SK-N-MC (cell line): ENCODE results near the gene PPEF2.

Source experiments
- DNase-seq: peaks from one replicate; pipeline ENCODE4 v3.0.0-alpha.2; 2011; ENCODE audit warnings: low read depth, low spot score
- H3K27ac ChIP-seq: fragments of 200-600 bp; sonication (generic); 2 replicates; pipeline ENCODE4 v1.5.1; 2016; ENCODE audit warnings: mixed run types
- H3K36me3 ChIP-seq: fragments of 200-600 bp; sonication (generic); 2 replicates; pipeline ENCODE4 v1.6.1; 2017; ENCODE audit warnings: antibody characterized with exemption, low read length, mixed read lengths; ENCODE audit not compliant: insufficient read depth
- H3K4me3 ChIP-seq: fragments of 200-600 bp; sonication (generic); 2 replicates; pipeline ENCODE4 v1.5.1; 2016
- H3K9ac ChIP-seq: fragments of 200-600 bp; sonication (generic); 2 replicates; pipeline ENCODE4 v1.8.0; 2017; ENCODE audit warnings: mixed run types, mixed read lengths; ENCODE audit not compliant: insufficient read length
- H3K9me3 ChIP-seq: fragments of 200-600 bp; sonication (generic); 2 replicates; pipeline ENCODE4 v1.6.1; 2017; ENCODE audit warnings: low read depth, mild to moderate bottlenecking, antibody characterized with exemption, low read length, moderate library complexity, mixed read lengths
- EZH2 ChIP-seq: fragments of 200-600 bp; sonication (generic); IDR thresholded peaks from one replicate; pipeline ENCODE4 v1.6.1; 2017; ENCODE audit warnings: antibody characterized with exemption
- FOXP2 ChIP-seq: optimal IDR thresholded peaks from 2 replicates; pipeline ENCODE3; 2011; ENCODE audit warnings: mild to moderate bottlenecking, moderate library complexity; ENCODE audit not compliant: insufficient read depth; ENCODE audit errors: extremely low read length, control extremely low read depth
- POLR2AphosphoS5 ChIP-seq: IDR thresholded peaks from 2 replicates; pipeline ENCODE4 v1.6.1; 2012; ENCODE audit warnings: mild to moderate bottlenecking, low read depth, low read length, borderline replicate concordance

PPEF2 gene

DNA sequence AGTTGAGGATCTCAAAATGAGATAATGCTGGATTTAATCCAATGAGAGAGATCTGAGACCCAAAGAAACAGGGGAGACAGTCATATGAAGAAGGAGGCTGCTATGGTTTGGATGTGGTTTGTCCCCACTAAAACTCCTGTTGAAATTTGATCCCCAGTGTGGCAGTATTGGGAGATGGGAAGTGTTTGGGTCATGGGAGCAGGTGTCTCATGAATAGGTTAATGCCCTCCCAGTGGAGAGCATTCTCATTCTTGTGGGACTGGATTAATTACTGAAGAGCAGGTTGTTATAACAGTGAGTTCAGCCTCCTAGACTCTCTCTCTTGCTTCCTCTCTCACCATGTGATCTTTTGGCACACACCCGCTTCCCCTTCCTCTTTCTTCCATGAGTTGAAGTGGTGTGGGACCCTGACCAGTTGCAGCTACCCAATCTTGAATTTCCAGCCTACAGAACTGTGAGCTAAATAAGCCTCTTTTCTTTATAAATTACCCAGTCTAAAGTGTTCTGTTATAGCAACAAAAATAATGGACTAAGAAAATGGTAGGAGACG lies 70.3 kb downstream of the PPEF2 start:
- no peak overlapping the region for H3K27ac ChIP-seq
- no peak overlapping the region for H3K4me3 ChIP-seq
- no peak overlapping the region for H3K9ac ChIP-seq
- H3K36me3 ChIP-seq: no peaks in the 10 kb centered on the region
- H3K9me3 ChIP-seq: no peaks in the 10 kb centered on the region
- TF ChIP-seq FOXP2 (no peak), EZH2 (no peak), POLR2AphosphoS5 (no peak)
- DNase-seq: no peak

- no peak for TF ChIP-seq FOXP2
- TF ChIP-seq POLR2AphosphoS5: no peak
- TF ChIP-seq EZH2: no peak
- Histone ChIP-seq H3K4me3 (no peak overlapping the region), H3K9ac (no peak overlapping the region), H3K27ac (no peak overlapping the region), H3K9me3 (no peaks in the 10 kb centered on the region), H3K36me3 (no peaks in the 10 kb centered on the region)
- DNase-seq: no peak
Measured at GRCh38 chr4:75830906-75831305, 71.3 kb downstream of the PPEF2 start.

DNA sequence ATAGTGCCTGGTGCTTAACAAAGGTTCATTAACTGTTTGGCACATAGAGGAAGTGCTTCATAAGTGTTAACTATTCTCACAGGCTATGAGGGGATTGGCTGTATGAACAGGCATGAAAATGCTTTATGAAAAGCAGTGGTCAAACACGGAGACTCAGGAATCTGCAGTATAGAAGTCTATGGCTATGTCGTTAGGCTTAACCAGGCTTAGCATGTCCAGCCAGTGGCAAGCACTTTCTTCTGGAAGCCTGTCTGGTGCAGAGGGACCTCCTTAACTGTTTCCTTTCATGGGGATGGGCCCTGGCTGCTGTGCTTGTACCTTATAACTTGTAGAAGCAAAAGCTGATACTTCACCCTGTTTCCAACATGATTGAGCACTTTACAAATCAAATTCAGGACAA lies 78.4 kb downstream of the PPEF2 start:
- Histone ChIP-seq H3K9me3 (no peaks in the 10 kb centered on the region), H3K36me3 (no peaks in the 10 kb centered on the region), H3K27ac (no peak overlapping the region), H3K9ac (no peak overlapping the region), H3K4me3 (no peak overlapping the region)
- no peak for DNase-seq
- TF ChIP-seq FOXP2 (no peak), EZH2 (no peak), POLR2AphosphoS5 (no peak)

GRCh38 chr4:75822416-75822815 lies 79.8 kb downstream of the PPEF2 start:
- no peaks in the 10 kb centered on the region for H3K36me3 ChIP-seq
- no peaks in the 10 kb centered on the region for H3K9me3 ChIP-seq
- no peak overlapping the region for H3K9ac ChIP-seq
- no peak overlapping the region for H3K27ac ChIP-seq
- H3K4me3 ChIP-seq: no peak overlapping the region
- DNase-seq: no peak
- no peak for TF ChIP-seq EZH2
- TF ChIP-seq POLR2AphosphoS5: no peak
- no peak for TF ChIP-seq FOXP2

DNA sequence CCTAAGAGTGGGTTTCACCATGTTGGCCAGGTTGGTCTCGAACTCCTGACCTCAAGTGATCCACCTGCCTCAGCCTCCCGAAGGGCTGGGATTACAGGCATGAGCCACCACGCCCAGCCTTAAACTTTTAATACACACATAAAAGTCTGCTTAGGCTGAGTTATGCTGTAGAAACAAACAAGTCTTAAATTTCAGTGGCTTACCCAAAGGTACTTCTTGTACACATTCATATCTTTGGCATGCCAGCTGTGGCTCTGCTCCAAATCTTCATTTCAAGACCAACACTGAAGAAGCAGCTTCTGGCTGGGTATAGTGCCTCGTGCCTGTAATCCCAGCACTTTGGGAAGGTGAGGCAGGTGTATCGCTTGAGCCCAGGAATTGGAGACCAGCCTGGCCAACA lies 80.3 kb downstream of the PPEF2 start:
- Histone ChIP-seq H3K9me3 (no peaks in the 10 kb centered on the region), H3K36me3 (no peaks in the 10 kb centered on the region), H3K9ac (no peak overlapping the region), H3K4me3 (no peak overlapping the region), H3K27ac (no peak overlapping the region)
- no peak for TF ChIP-seq EZH2
- TF ChIP-seq POLR2AphosphoS5: no peak
- TF ChIP-seq FOXP2: no peak
- DNase-seq: no peak

- TF ChIP-seq POLR2AphosphoS5 (no peak), EZH2 (no peak), FOXP2 (no peak)
- Histone ChIP-seq H3K9ac (no peak overlapping the region), H3K36me3 (no peaks in the 10 kb centered on the region; the same call in 1 of the 2 replicates), H3K27ac (no peak overlapping the region), H3K4me3 (no peak overlapping the region), H3K9me3 (no peaks in the 10 kb centered on the region)
- no peak for DNase-seq
Measured at GRCh38 chr4:75821216-75821615, 81.0 kb downstream of the PPEF2 start.

GRCh38 chr4:75820676-75821075 lies 81.6 kb downstream of the PPEF2 start:
- TF ChIP-seq POLR2AphosphoS5 (no peak), EZH2 (no peak), FOXP2 (no peak)
- H3K4me3 ChIP-seq: no peak overlapping the region
- H3K9me3 ChIP-seq: no peaks in the 10 kb centered on the region
- no peak overlapping the region for H3K9ac ChIP-seq
- no peak for DNase-seq
- H3K36me3 ChIP-seq: no peaks in the 10 kb centered on the region; the same call in 1 of the 2 replicates
- H3K27ac ChIP-seq: no peak overlapping the region

- H3K27ac ChIP-seq: no peak overlapping the region
- no peak for DNase-seq
- no peak overlapping the region for H3K9ac ChIP-seq
- no peaks in the 10 kb centered on the region for H3K9me3 ChIP-seq
- TF ChIP-seq EZH2 (no peak), FOXP2 (no peak), POLR2AphosphoS5 (no peak)
- H3K4me3 ChIP-seq: no peak overlapping the region
- peaks cover 4% of the 10 kb centered on the region for H3K36me3 ChIP-seq
Measured at GRCh38 chr4:75820197-75820596, 82.1 kb downstream of the PPEF2 start.

DNA sequence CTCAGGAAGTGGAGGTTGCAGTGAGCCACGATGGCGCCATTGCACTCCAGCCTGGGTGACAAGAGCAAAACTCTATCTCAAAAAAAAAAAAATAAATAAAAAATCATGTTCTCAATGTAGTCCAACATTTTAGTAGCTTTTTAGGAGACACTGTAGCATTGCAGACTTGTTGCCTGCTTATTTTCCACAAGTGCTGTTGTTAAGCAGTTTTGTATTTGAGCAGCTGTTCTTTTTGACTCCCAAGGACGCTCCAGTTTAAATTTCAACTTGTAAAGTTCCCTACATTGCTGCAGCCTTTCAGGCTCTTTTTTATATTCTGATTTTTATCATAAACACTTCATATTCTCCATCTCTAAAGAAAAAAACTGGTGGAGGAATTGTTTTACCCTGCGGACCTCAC lies 83.1 kb downstream of the PPEF2 start:
- Histone ChIP-seq H3K27ac (no peak overlapping the region), H3K36me3 (peaks cover 15% of the 10 kb centered on the region), H3K4me3 (no peak overlapping the region), H3K9ac (no peak overlapping the region), H3K9me3 (no peaks in the 10 kb centered on the region)
- DNase-seq: no peak
- TF ChIP-seq FOXP2: no peak
- TF ChIP-seq EZH2: no peak
- no peak for TF ChIP-seq POLR2AphosphoS5
